Fibroblast of lung (primary cell): Measurements from ENCODE around the gene SYT13. TPM values are rescaled to one million over a fixed set of nuclear protein-coding genes. Genes with fewer than 3 reads are reported as not detected.

Source experiments
- DNase-seq, 2 donors: peaks; one replicate each; pipeline versions ENCODE4 v3.0.0 to v3.0.0-alpha.2; 2010; ENCODE audit warnings: low read depth in 2 of 2
- H2AFZ ChIP-seq: 2 replicates; pipeline ENCODE4 v1.5.1; 2012; ENCODE audit warnings: low read length, control low read depth, inconsistent platforms
- H3K27ac ChIP-seq: 2 replicates; pipeline ENCODE4 v1.5.1; 2011; ENCODE audit warnings: low read length, control low read depth; ENCODE audit not compliant: insufficient read depth
- H3K27me3 ChIP-seq: 2 replicates; pipeline ENCODE4 v1.5.1; 2011; ENCODE audit warnings: mild to moderate bottlenecking, low read length; ENCODE audit not compliant: control insufficient read depth, insufficient read depth
- H3K36me3 ChIP-seq: 2 replicates; pipeline ENCODE4 v1.5.1; 2011; ENCODE audit warnings: low read length; ENCODE audit not compliant: control insufficient read depth, insufficient read depth
- H3K4me1 ChIP-seq: 2 replicates; pipeline ENCODE4 v1.5.1; 2011; ENCODE audit warnings: low read length; ENCODE audit not compliant: control insufficient read depth, insufficient read depth; ENCODE audit errors: extremely low read depth
- H3K4me2 ChIP-seq: 2 replicates; pipeline ENCODE4 v1.5.1; 2011; ENCODE audit warnings: low read length, control low read depth; ENCODE audit not compliant: insufficient read depth; ENCODE audit errors: extremely low read depth
- H3K4me3 ChIP-seq, 4 experiments: fragments of 200-600 bp in 1 of 4; sonication (generic) in 1 of 4; replicated peaks in 1 of 4; 2 replicates each; pipeline ENCODE4 v1.5.1; 2011 to 2016; ENCODE audit warnings: low read length in 4 of 4, low read depth in 3 of 4, mild to moderate bottlenecking in 3 of 4, control low read depth in 2 of 4, inconsistent platforms in 1 of 4, mixed read lengths in 1 of 4; ENCODE audit not compliant: insufficient read depth in 1 of 4; ENCODE audit errors: control extremely low read depth in 1 of 4
- H3K79me2 ChIP-seq: 2 replicates; pipeline ENCODE4 v1.5.1; 2012; ENCODE audit warnings: mild to moderate bottlenecking, low read length, inconsistent platforms; ENCODE audit not compliant: control insufficient read depth, insufficient read depth
- H3K9ac ChIP-seq: 2 replicates; pipeline ENCODE4 v1.5.1; 2011; ENCODE audit warnings: mild to moderate bottlenecking, low read length, control low read depth; ENCODE audit not compliant: insufficient read depth
- H3K9me3 ChIP-seq: 2 replicates; pipeline ENCODE4 v1.5.1; 2012; ENCODE audit warnings: low read depth, low read length; ENCODE audit not compliant: control insufficient read depth, insufficient read depth
- H4K20me1 ChIP-seq: 2 replicates; pipeline ENCODE4 v1.5.1; 2011; ENCODE audit warnings: low read length; ENCODE audit not compliant: control insufficient read depth, insufficient read depth; ENCODE audit errors: extremely low read depth
- EZH2 ChIP-seq: IDR thresholded peaks from 2 replicates; pipeline ENCODE4 v1.5.1; 2012; ENCODE audit warnings: low read length, control low read depth, mild to moderate bottlenecking; ENCODE audit errors: missing control alignments
- polyA minus RNA-seq: library from RNA; depleted of rRNA, polyadenylated mRNA; stranded (reverse); fragments of >200 nt; gene quantifications from 2 replicates; pipeline ENCODE4 v1.2.3, GENCODE V29; 2011; ENCODE audit warnings: low replicate concordance
- polyA plus RNA-seq, 2 donors: library from polyadenylated mRNA; depleted of rRNA in 1 of 2; stranded (reverse) in 1 of 2; unstranded in 1 of 2; fragments of >200 nt; gene quantifications; 2 replicates each; pipeline ENCODE4 v1.2.1, GENCODE V29; 2011 to 2012; ENCODE audit warnings: missing spikeins in 1 of 2
- total RNA-seq: library from RNA; depleted of rRNA; stranded (reverse); fragments of >200 nt; gene quantifications from 2 replicates; pipeline ENCODE4 v1.2.1, GENCODE V29; 2014
- TF ChIP-seq, protein P1 (sequence below), 2 donors: IDR thresholded peaks in 1 of 2; conservative IDR thresholded peaks in 1 of 2; 1 replicate in 1 of 2; 2 replicates in 1 of 2; pipeline ENCODE4 v1.5.1; 2011 to 2012; ENCODE audit warnings: low read length in 2 of 2, control low read depth in 1 of 2, inconsistent platforms in 1 of 2, low read depth in 1 of 2, mild to moderate bottlenecking in 1 of 2

Gene SYT13, protein sequence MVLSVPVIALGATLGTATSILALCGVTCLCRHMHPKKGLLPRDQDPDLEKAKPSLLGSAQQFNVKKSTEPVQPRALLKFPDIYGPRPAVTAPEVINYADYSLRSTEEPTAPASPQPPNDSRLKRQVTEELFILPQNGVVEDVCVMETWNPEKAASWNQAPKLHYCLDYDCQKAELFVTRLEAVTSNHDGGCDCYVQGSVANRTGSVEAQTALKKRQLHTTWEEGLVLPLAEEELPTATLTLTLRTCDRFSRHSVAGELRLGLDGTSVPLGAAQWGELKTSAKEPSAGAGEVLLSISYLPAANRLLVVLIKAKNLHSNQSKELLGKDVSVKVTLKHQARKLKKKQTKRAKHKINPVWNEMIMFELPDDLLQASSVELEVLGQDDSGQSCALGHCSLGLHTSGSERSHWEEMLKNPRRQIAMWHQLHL
- total RNA-seq (not detected in 2 replicates), polyA plus RNA-seq (not detected in 2 replicates), polyA minus RNA-seq (not detected in 2 replicates)
- not detected in 2 replicates for polyA plus RNA-seq (2012)

DNA sequence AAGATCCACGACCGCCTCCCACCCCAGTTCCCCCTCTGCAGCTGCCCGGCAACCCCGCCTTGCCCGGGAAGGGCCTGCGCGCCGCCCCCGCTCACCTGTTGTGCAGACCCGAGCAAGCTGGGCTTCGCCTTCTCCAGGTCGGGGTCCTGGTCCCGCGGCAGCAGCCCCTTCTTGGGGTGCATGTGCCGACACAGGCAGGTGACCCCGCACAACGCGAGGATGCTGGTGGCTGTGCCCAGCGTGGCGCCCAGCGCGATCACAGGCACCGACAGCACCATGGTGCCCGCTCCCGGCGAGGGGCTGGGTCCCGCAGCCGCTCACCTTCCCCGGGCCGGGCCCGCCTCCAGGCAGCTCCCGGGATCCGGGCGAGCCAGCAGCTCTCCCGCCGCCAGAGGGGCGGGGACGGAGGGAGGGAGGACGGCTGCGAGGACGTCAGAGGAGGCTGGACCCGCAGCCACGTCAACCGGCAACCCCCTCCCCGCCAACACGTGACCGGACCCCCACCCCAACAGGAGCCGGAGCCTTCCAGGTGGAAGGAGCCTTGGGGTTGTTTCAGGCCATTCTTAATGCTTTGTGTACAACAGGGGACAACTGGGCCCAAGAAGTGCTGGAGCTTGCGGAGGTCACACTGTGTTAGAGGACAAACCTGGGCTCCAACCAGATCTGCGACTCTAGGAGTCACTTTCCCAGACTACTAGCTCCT is at the start of gene SYT13:
Gene SYT13 (minus strand): TSS at position 412 of the 703 bp plus-strand sequence. CDS start 134 bp downstream, at position 278.
- Histone ChIP-seq H3K27ac (no peak within 1 kb of the TSS), H2AFZ (no peak within 1 kb of the TSS), H3K4me1 (no peaks in the 10 kb centered on the region), H3K4me3 (no peak within 1 kb of the TSS), H3K4me2 (no peak within 1 kb of the TSS), H3K79me2 (no peaks in the 10 kb centered on the region), H3K9me3 (no peaks in the 10 kb centered on the region), H3K36me3 (no peaks in the 10 kb centered on the region), H3K27me3 (peaks cover 19% of the 10 kb centered on the region), H4K20me1 (no peaks in the 10 kb centered on the region), H3K9ac (no peak within 1 kb of the TSS)
- TF ChIP-seq, protein P1, sequence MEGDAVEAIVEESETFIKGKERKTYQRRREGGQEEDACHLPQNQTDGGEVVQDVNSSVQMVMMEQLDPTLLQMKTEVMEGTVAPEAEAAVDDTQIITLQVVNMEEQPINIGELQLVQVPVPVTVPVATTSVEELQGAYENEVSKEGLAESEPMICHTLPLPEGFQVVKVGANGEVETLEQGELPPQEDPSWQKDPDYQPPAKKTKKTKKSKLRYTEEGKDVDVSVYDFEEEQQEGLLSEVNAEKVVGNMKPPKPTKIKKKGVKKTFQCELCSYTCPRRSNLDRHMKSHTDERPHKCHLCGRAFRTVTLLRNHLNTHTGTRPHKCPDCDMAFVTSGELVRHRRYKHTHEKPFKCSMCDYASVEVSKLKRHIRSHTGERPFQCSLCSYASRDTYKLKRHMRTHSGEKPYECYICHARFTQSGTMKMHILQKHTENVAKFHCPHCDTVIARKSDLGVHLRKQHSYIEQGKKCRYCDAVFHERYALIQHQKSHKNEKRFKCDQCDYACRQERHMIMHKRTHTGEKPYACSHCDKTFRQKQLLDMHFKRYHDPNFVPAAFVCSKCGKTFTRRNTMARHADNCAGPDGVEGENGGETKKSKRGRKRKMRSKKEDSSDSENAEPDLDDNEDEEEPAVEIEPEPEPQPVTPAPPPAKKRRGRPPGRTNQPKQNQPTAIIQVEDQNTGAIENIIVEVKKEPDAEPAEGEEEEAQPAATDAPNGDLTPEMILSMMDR (conservative IDR thresholded peaks at IDR 0.05 in 1 of 2, IDR thresholded peaks at IDR 0.05 in 1 of 2; ENCODE audit: low read depth in 1 of 2, low read length in 2 of 2): no peak
- no peak for TF ChIP-seq EZH2
- peak in 1 of 2 donors; percentile 13 for DNase-seq

DNA sequence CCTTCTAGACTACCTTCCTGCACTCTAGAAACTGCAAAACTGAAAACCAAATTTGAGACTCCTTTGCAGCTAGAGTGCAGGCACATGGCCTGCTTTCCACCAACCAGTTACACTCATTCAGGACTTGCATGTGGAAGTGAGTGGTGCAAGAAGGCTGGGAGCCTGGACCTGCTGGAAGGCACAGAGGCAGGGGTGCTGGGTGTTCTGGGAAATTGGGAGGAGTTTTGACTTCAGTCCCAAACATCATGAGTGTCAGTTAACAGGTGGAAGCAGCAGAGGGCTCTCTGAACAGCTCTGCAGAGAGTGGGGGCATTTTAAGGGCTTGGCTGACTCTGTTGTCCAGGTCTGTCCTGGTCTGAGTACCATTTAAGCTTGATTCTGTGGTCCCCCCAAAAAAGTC is 49.3 kb upstream of the SYT13 start:
- H4K20me1 ChIP-seq: no peaks in the 10 kb centered on the region
- H3K79me2 ChIP-seq: no peaks in the 10 kb centered on the region
- H3K4me2 ChIP-seq: no peak overlapping the region
- no peak overlapping the region for H2AFZ ChIP-seq
- H3K4me3 ChIP-seq: no peak overlapping the region
- H3K36me3 ChIP-seq: no peaks in the 10 kb centered on the region
- H3K4me1 ChIP-seq: peaks cover 5% of the 10 kb centered on the region
- DNase-seq: no peak
- no peak for TF ChIP-seq EZH2
- TF ChIP-seq, protein P1 (conservative IDR thresholded peaks at IDR 0.05 in 1 of 2, IDR thresholded peaks at IDR 0.05 in 1 of 2; ENCODE audit: low read depth in 1 of 2, low read length in 2 of 2): no peak
- H3K9me3 ChIP-seq: no peaks in the 10 kb centered on the region
- no peak overlapping the region for H3K9ac ChIP-seq
- peaks cover 2% of the 10 kb centered on the region for H3K27me3 ChIP-seq
- no peak overlapping the region for H3K27ac ChIP-seq

DNA sequence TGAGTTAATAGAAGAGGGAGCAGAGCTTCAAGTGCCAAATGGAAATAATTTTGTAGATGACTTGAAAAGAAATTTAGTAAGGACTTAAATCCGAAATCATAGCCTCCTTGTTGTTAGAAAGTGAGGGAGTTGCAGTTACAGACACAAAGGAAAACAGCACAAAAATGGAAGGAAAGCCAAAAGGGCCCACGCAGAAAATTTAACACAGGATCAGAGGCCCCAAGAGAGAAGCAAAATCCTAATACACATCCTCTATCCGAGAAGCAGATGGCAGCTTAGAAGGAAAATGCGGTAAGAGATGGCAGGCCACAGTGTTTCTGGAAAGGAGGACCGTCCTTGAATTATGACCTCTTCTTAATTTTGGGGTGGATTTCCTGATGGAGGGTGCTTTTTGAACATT is 48.7 kb upstream of the SYT13 start:
- no peak for TF ChIP-seq EZH2
- TF ChIP-seq, protein P1 (conservative IDR thresholded peaks at IDR 0.05 in 1 of 2, IDR thresholded peaks at IDR 0.05 in 1 of 2; ENCODE audit: low read depth in 1 of 2, low read length in 2 of 2): no peak
- no peaks in the 10 kb centered on the region for H3K79me2 ChIP-seq
- H4K20me1 ChIP-seq: no peaks in the 10 kb centered on the region
- no peaks in the 10 kb centered on the region for H3K36me3 ChIP-seq
- H3K4me3 ChIP-seq: no peak overlapping the region
- H3K9me3 ChIP-seq: no peaks in the 10 kb centered on the region
- H3K4me1 ChIP-seq: peaks cover 5% of the 10 kb centered on the region
- no peak for DNase-seq
- H3K27ac ChIP-seq: no peak overlapping the region
- peaks cover 2% of the 10 kb centered on the region for H3K27me3 ChIP-seq
- no peak overlapping the region for H2AFZ ChIP-seq
- H3K4me2 ChIP-seq: no peak overlapping the region
- no peak overlapping the region for H3K9ac ChIP-seq
